ENCODE results near the gene MFF. TPM values are rescaled to one million over a fixed set of nuclear protein-coding genes. Genes with fewer than 3 reads are reported as not detected.
A peak's percentile ranks its signal among the peaks of the same experiment; 100 is the strongest.

The MFF gene
- total RNA-seq, 4 donors from 2014 or later = 94.5 to 151 (median 131) TPM

DNA sequence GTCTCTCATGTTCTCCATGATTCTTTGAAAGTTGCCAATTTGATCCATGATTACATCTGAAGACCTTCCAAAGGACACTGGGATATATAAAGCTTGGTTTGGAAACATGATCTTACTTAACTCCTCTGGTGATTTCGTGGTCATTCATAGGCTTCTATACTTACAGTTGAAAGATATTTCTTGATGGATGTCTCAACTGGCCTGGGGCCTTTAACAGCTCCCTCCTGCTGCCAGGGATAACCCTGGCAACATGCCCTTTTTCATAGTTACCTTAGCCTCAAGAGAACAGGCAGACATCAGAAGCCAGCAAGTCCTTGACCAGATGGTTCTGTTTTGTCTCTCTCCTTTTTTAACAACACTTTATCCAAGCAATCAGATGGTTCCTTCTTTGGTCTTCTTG is 23.5 kb upstream of the MFF start:
- no peak overlapping the region for H3K27ac ChIP-seq
- intact Hi-C loops (cut with DNase I; ENCODE audit: low total_unique reads) (no loop called here), in situ Hi-C loops (cut with MboI; ENCODE audit: low sequenced_read_pairs in 4 of 4) (no loop called here)
- H3K36me3 ChIP-seq = peaks cover 0 to 47% of the 10 kb centered on the region in 2 donors
- H3K4me1 ChIP-seq = peaks cover 0 to 11% of the 10 kb centered on the region in 2 donors
- no peak overlapping the region for H3K4me3 ChIP-seq
- ATAC-seq (peak; percentile 33 to 44), DNase-seq (no peak)
- TF ChIP-seq, protein P1, sequence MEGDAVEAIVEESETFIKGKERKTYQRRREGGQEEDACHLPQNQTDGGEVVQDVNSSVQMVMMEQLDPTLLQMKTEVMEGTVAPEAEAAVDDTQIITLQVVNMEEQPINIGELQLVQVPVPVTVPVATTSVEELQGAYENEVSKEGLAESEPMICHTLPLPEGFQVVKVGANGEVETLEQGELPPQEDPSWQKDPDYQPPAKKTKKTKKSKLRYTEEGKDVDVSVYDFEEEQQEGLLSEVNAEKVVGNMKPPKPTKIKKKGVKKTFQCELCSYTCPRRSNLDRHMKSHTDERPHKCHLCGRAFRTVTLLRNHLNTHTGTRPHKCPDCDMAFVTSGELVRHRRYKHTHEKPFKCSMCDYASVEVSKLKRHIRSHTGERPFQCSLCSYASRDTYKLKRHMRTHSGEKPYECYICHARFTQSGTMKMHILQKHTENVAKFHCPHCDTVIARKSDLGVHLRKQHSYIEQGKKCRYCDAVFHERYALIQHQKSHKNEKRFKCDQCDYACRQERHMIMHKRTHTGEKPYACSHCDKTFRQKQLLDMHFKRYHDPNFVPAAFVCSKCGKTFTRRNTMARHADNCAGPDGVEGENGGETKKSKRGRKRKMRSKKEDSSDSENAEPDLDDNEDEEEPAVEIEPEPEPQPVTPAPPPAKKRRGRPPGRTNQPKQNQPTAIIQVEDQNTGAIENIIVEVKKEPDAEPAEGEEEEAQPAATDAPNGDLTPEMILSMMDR (IDR thresholded peaks at IDR 0.05 in 4 of 5, conservative IDR thresholded peaks at IDR 0.05 in 1 of 5) = no peak
- no peak for TF ChIP-seq POLR2A (IDR thresholded peaks at IDR 0.05)
- H3K9me3 ChIP-seq = no peaks in the 10 kb centered on the region
- no peaks in the 10 kb centered on the region for H3K27me3 ChIP-seq

DNA sequence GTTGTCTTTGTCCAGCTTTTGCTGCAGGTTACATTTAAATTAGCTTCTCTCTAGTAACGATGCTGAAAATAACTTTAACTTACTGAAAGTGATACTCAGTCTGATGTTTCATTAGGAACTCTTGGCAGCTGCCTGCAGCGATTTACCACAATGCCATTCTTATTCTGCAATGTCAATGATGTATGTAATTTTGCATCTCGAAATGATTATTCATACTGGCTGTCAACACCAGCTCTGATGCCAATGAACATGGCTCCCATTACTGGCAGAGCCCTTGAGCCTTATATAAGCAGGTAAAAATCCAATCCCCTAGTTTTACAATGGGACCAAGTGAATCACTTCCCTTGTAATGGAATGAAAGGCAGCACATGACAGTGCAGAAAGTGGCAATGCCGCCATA is 16.3 kb upstream of the MFF start:
- Histone ChIP-seq H3K4me1 (peaks cover 0 to 8% of the 10 kb centered on the region in 2 donors), H3K36me3 (peaks cover 0 to 31% of the 10 kb centered on the region in 2 donors), H3K9me3 (no peaks in the 10 kb centered on the region), H3K4me3 (peak overlapping the region in 1 of 4 donors; percentile 8), H3K27ac (peak overlapping the region; percentile 44 to 69 (median 68)), H3K27me3 (no peaks in the 10 kb centered on the region)
- no peak for TF ChIP-seq POLR2A (IDR thresholded peaks at IDR 0.05)
- TF ChIP-seq, protein P1 (IDR thresholded peaks at IDR 0.05 in 4 of 5, conservative IDR thresholded peaks at IDR 0.05 in 1 of 5) = no peak
- intact Hi-C loops (cut with DNase I; ENCODE audit: low total_unique reads) (loop anchor here (1.0 kb wide), 1 partner anchor 17 kb away; the partner anchor contains the start of gene MFF), in situ Hi-C loops (cut with MboI; ENCODE audit: low sequenced_read_pairs in 4 of 4) (no loop called here)
- ATAC-seq (peak; percentile 95 to 96), DNase-seq (peak; percentile 22 to 38)

DNA sequence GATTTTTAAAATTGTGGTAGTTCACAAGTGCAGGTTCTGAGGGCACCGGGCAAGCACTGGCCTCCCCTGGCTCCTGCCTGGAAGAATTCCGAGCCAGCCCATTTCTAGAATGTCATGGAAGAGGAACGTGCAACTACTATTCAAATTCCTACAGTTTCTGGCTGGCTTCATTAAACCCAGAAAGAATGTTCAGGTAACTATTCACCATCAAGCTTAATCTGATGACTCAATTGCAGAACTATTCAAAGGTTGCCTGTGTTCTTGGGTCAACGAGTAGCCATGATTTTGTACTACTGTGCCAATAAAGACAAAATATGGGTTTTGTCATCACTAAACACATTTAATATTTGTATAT is 14.3 kb upstream of the MFF start:
- in situ Hi-C loops (cut with MboI; ENCODE audit: low sequenced_read_pairs in 4 of 4) = no loop called here
- H3K9me3 ChIP-seq = no peaks in the 10 kb centered on the region
- no peak overlapping the region for H3K27ac ChIP-seq
- H3K36me3 ChIP-seq = peaks cover 0 to 19% of the 10 kb centered on the region in 2 donors
- no peak overlapping the region for H3K4me3 ChIP-seq
- no peaks in the 10 kb centered on the region for H3K27me3 ChIP-seq
- no peak for ATAC-seq
- peaks cover 0 to 8% of the 10 kb centered on the region in 2 donors for H3K4me1 ChIP-seq
- no peak for TF ChIP-seq POLR2A (IDR thresholded peaks at IDR 0.05)
- TF ChIP-seq, protein P1 (IDR thresholded peaks at IDR 0.05 in 4 of 5, conservative IDR thresholded peaks at IDR 0.05 in 1 of 5) = no peak
- intact Hi-C loops (cut with DNase I; ENCODE audit: low total_unique reads) = no loop called here
- no peak for DNase-seq

DNA sequence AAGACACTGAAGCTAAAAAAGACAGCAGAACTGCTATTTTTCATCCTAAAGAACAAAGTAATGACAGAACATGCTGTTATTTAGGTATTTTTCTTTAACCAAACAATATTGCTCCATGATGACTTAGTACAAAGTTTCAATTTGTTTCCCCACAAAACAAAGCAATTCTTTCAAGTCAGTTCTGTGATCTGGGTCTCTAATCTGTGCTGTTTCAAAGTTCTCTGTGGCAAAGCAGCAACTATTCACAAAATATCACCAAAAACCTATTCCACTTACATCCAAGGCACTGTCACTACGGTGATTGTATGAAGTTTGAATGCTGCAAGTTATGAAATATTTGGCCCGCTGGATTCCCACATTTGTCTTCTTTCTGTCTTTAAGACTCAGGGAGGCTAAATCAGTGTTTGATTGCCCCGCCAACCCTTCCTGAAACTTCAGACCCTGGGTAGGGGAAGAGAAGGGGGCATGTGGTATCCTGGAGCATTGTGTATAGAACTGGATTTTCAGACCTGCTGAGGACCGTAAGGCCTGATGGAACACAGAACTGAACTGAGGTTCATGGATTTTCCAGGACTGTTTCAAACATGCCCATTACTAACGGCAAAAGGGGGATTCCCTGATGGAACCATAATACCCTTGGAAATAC is 13.1 kb upstream of the MFF start:
- Histone ChIP-seq H3K27ac (no peak overlapping the region), H3K4me3 (no peak overlapping the region), H3K9me3 (no peaks in the 10 kb centered on the region), H3K4me1 (peaks cover 0 to 8% of the 10 kb centered on the region in 2 donors), H3K27me3 (no peaks in the 10 kb centered on the region), H3K36me3 (peaks cover 0 to 19% of the 10 kb centered on the region in 2 donors)
- DNase-seq = no peak
- ATAC-seq = no peak
- TF ChIP-seq, protein P1 (IDR thresholded peaks at IDR 0.05 in 4 of 5, conservative IDR thresholded peaks at IDR 0.05 in 1 of 5) = no peak
- TF ChIP-seq POLR2A (IDR thresholded peaks at IDR 0.05) = no peak
- intact Hi-C loops (cut with DNase I; ENCODE audit: low total_unique reads) = no loop called here
- in situ Hi-C loops (cut with MboI; ENCODE audit: low sequenced_read_pairs in 4 of 4) = no loop called here

Measured in gastrocnemius medialis (tissue), 4 donors.